Parathyroid adenoma (tissue), 2 donors: ENCODE data around the gene PUS7L.

Source experiments
- H2AFZ ChIP-seq: fragments of 300-600 bp; sonication (generic); one replicate; pipeline ENCODE4 v1.7.0; 2017; ENCODE audit warnings: antibody characterized with exemption, mild to moderate bottlenecking
- H3K27ac ChIP-seq: fragments of 300-600 bp; sonication (generic); one replicate; pipeline ENCODE4 v1.7.0; 2017
- H3K27me3 ChIP-seq: fragments of 300-600 bp; sonication (generic); one replicate; pipeline ENCODE4 v1.7.0; 2017; ENCODE audit warnings: low read length; ENCODE audit not compliant: control insufficient read depth, insufficient read depth
- H3K36me3 ChIP-seq: fragments of 300-600 bp; sonication (generic); one replicate; pipeline ENCODE4 v1.7.0; 2017; ENCODE audit warnings: low read length; ENCODE audit not compliant: control insufficient read depth, insufficient read depth
- H3K4me1 ChIP-seq: fragments of 300-600 bp; sonication (generic); one replicate; pipeline ENCODE4 v1.7.0; 2017; ENCODE audit warnings: control low read depth
- H3K4me2 ChIP-seq: fragments of 300-600 bp; sonication (generic); one replicate; pipeline ENCODE4 v1.7.0; 2017; ENCODE audit warnings: low read length
- H3K4me3 ChIP-seq: fragments of 300-600 bp; sonication (generic); one replicate; pipeline ENCODE4 v1.7.0; 2017; ENCODE audit warnings: low read depth, low read length
- H3K79me2 ChIP-seq: fragments of 300-600 bp; sonication (generic); one replicate; pipeline ENCODE4 v1.7.0; 2017; ENCODE audit warnings: control low read depth
- H3K9ac ChIP-seq: fragments of 300-600 bp; sonication (generic); one replicate; pipeline ENCODE4 v1.7.0; 2017; ENCODE audit warnings: mild to moderate bottlenecking
- H3K9me3 ChIP-seq: fragments of 300-600 bp; sonication (generic); one replicate; pipeline ENCODE4 v1.7.0; 2017; ENCODE audit warnings: low read length; ENCODE audit not compliant: control insufficient read depth
- TF ChIP-seq, protein P1 (sequence below): fragments of 300-600 bp; sonication (generic); IDR thresholded peaks from one replicate; pipeline ENCODE4 v1.7.0; 2017; ENCODE audit warnings: antibody characterized with exemption, mild to moderate bottlenecking
- donor health status: primary hyperparathyroidism.

Gene PUS7L

DNA sequence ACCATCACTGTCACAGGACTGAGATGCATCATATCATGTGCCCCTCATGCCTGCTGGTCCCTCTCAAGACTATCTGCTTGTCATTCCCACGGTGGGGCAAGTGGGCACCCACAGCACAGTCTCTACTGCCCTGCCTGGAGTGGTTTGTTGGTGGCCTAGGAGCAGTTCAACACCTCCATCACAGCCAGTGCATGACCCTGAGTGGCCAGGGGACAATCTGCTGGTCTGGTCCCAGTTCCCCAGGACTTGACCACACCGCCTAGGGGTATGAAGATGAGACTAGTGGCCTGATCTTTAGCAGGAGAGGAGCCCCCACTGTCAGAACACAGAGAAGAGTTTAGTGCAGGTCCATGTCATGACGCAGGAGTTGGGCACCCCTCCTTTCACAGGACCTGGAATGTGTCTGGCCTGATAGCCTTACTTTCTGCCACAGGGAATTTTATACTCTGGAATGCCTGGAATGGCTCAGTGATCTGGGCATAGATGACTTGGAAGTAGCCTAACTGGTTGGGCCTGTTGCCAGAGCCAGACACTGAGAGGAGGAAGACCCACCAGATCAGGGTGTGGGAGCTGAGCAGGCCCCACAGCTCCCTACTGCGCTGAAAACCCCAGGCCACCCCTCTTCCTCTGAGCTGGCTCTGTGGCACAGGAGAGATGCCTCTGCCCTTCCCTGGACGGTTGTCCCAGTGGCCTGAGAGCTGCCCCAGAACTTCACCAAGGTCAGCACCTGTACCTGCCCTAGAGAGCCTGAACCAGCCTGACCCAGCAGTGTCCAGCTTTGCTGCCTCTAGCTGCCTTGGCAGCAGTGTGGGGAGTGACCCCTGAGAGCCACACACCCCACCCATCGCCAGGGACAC is 83.3 kb downstream of the PUS7L start:
- Histone ChIP-seq H3K9ac (no peak overlapping the region), H3K4me3 (no peak overlapping the region), H3K27me3 (no peaks in the 10 kb centered on the region), H3K79me2 (no peaks in the 10 kb centered on the region), H3K9me3 (no peaks in the 10 kb centered on the region), H3K27ac (no peak overlapping the region), H2AFZ (no peak overlapping the region), H3K4me2 (no peak overlapping the region), H3K36me3 (no peaks in the 10 kb centered on the region), H3K4me1 (no peaks in the 10 kb centered on the region)
- TF ChIP-seq, protein P1, sequence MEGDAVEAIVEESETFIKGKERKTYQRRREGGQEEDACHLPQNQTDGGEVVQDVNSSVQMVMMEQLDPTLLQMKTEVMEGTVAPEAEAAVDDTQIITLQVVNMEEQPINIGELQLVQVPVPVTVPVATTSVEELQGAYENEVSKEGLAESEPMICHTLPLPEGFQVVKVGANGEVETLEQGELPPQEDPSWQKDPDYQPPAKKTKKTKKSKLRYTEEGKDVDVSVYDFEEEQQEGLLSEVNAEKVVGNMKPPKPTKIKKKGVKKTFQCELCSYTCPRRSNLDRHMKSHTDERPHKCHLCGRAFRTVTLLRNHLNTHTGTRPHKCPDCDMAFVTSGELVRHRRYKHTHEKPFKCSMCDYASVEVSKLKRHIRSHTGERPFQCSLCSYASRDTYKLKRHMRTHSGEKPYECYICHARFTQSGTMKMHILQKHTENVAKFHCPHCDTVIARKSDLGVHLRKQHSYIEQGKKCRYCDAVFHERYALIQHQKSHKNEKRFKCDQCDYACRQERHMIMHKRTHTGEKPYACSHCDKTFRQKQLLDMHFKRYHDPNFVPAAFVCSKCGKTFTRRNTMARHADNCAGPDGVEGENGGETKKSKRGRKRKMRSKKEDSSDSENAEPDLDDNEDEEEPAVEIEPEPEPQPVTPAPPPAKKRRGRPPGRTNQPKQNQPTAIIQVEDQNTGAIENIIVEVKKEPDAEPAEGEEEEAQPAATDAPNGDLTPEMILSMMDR = no peak

- no peaks in the 10 kb centered on the region for H3K9me3 ChIP-seq
- H3K4me1 ChIP-seq = no peaks in the 10 kb centered on the region
- no peaks in the 10 kb centered on the region for H3K36me3 ChIP-seq
- no peaks in the 10 kb centered on the region for H3K79me2 ChIP-seq
- H2AFZ ChIP-seq = no peak overlapping the region
- H3K27ac ChIP-seq = no peak overlapping the region
- H3K9ac ChIP-seq = no peak overlapping the region
- no peak overlapping the region for H3K4me2 ChIP-seq
- TF ChIP-seq, protein P1 = no peak
- no peaks in the 10 kb centered on the region for H3K27me3 ChIP-seq
- no peak overlapping the region for H3K4me3 ChIP-seq
Measured at GRCh38 chr12:43669373-43669772, 89.2 kb downstream of the PUS7L start.
